Hindlimb muscle (tissue), 1 donor: ENCODE data around the gene ACBD4. TPM values are rescaled to one million over a fixed set of nuclear protein-coding genes. Genes with fewer than 3 reads are reported as not detected.
A peak's percentile ranks its signal among the peaks of the same experiment; 100 is the strongest.

Experiments used
- DNase-seq: peaks from one replicate; pipeline ENCODE4 v3.0.0-alpha.2; 2013
- polyA plus RNA-seq: library from polyadenylated mRNA; unstranded; fragments of 120-200 nt; gene quantifications from one replicate; pipeline ENCODE4 v1.2.1, GENCODE V29; 2013; ENCODE audit not compliant: insufficient read length

ACBD4 gene
- polyA plus RNA-seq, 1 donor = 5.7 TPM

DNA sequence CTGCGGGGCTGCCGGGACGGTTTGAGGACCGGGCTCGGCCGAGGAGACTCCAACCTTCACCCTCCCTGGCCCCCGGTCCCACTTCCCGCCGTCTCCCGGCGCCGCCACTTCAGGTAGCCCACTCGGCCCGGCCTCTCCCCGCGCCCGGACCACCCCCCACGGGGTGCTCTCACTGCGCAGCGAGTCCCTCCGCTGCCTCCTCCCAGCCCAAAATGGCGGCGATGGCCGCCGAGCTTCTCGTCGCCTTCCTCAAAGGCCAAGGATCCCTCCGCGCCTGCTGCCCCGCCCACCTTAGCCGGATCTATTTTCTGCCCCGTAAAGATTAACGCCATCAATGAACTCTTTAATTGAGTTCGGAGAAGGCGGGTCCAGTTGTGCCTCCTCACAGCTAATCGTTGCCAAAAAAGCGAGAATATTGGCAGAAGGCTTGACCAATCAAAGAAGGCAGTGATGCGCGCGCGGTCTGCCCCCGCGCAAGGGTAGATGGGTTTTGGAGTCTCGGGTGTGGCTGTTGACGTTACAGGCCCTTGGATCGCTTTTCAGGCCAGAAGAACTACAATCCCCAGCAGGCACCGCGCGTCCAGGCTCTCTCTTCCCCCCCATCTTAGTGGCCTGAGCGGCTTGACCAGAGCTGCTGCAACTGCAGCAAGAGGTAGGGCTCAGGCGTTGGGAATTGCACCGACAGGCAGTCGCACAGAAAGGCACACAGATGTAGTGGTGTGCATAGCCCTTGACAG lies 26.0 kb downstream of the ACBD4 start, which contains the start of gene HEXIM2:
Gene HEXIM2, plus strand, starts transcription at position 588 of the 737 bp plus-strand sequence. CDS start 919 bp downstream, outside the sequence.
- DNase-seq = peak; percentile 100

DNA sequence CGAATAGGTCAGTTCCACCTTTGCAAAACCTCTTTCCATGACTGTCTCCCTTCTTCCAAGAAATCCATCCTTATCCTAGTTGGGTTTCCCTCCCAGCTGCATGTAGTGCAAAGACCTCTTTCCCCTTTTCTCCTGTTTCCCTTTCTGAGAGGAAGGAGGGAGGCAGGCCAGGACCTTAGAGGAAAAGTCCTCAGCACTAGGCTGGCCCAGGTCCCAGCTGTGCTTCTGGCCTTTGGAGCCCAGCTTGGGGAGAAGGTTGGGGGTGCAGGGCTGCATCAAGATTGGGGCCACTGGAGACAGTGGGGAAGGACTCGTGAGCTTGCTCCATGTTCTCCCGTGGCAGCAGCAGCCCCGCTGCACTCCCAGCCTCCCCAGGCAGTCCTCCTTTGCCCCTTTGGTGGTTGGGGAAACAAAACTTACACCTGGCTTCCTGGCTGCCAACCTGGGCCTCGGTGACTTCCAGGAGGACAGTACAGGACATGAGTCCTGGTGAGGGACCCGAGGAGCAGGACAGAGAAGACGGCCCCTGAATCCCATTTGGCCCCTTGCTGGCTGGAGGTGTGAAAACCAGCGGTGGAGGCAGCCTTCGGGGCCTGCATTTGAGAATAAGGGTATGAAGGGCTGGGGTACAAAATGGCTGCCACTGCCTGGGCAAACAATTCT lies 26.7 kb downstream of the ACBD4 start:
- no peak for DNase-seq

DNA sequence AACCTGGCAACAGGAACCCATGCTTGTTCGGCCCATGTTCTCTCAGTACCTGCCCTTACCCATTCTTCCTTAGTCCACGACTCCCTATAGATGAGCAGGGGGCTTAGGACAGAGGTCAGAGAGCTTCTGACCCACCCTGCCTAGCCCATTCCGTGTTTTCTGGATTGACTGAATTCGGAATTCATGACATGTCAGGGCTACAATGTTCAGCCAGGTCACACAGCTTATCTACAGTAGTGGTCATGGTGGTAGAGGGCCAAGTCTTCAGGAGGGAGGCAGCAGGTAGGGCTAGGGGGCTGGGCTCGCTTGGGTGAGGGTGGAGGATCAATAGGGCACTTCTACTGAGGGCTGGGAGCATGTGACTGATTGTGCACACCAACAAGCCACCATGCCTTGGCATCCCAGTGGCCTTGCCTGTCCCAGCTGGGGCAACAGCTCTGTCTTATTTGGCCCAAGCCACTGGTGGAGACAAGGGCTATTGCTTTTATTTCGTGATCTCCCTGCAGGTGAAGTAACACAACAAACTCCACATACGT lies 29.3 kb downstream of the ACBD4 start:
- DNase-seq = no peak

DNA sequence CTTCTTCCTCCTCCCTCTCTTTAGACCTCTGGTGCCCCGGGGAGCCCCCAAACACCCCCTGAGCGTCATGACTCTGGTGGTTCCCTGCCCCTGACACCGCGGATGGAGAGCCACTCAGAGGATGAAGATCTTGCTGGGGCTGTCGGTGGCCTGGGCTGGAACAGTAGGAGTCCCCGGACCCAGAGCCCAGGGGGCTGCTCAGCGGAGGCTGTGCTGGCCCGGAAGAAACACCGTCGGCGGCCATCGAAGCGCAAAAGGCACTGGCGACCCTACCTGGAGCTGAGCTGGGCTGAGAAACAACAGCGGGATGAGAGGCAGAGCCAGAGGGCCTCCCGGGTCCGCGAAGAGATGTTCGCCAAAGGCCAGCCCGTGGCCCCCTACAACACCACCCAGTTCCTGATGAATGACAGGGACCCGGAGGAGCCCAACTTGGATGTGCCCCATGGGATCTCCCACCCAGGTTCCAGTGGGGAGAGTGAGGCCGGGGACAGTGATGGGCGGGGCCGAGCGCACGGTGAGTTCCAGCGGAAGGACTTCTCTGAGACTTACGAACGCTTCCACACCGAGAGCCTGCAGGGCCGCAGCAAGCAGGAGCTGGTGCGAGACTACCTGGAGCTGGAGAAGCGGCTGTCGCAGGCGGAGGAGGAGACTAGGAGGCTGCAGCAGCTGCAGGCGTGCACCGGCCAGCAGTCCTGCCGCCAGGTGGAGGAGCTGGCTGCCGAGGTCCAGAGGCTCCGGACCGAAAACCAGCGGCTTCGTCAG lies 33.7 kb downstream of the ACBD4 start:
- DNase-seq = no peak

DNA sequence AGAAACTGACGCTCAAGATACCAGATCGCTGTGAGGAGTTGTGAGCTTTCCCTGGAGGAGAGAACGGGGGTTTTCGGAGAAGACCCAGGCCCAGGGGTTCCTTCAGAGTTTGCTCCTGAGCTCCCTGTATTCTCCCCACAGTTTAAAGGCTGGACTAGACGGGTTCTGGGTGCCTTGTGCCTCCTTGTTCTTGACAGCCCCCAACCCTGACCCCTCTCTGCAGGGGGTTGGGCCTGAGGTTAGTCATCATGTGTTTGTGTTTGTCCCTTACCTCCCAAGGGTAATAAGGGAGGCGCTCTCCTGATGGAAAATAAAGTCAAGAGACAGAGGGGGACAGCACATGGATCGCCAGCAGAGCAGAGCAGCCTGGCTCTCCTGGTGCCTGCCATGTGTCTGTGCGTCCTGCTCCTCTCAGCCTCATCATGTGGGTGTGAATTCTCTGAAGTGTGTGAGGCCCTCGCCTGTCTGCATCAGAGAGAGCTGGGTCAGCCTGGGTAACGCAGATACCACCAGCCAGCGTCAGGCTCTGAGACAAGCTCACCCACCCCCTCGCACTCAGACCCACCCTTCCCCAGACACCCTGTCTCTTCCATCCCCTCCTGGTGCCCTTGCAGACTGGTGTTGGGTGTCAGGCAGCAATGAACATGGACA lies 34.9 kb downstream of the ACBD4 start:
- DNase-seq = no peak

GRCh38 chr17:45170931-45171337 lies 35.4 kb downstream of the ACBD4 start:
- peak; percentile 77 for DNase-seq

- DNase-seq = peak; percentile 78
These were observed 36.1 kb downstream of the ACBD4 start for GRCh38 chr17:45171338-45172231.

GRCh38 chr17:45172232-45172540 lies 36.7 kb downstream of the ACBD4 start:
- DNase-seq = no peak

GRCh38 chr17:45172541-45173286 lies 37.2 kb downstream of the ACBD4 start:
- peak; percentile 72 for DNase-seq

DNA sequence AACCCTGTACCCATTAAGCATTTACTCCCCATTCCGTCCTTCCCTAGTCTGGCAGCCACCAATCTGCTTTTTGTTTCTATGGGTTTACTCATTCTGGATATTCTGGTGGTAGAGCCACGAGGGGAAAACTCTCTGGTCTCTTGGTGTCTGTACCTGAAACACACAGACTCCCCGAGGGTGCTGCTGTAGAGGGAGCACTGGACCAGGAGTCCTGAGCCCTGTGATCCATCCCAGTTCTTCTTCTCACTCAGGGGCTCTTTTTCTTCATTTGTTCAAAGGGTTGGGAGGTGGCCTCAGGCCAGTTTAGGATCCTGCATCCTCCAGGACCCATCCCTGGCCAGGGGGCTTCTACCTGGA lies 40.2 kb downstream of the ACBD4 start:
- no peak for DNase-seq

GRCh38 chr17:45177563-45177962 lies 42.1 kb downstream of the ACBD4 start:
- no peak for DNase-seq

GRCh38 chr17:45184144-45184543 lies 48.7 kb downstream of the ACBD4 start:
- no peak for DNase-seq

GRCh38 chr17:45186801-45187354 lies 51.4 kb downstream of the ACBD4 start:
- DNase-seq = no peak

GRCh38 chr17:45189009-45189408 lies 53.5 kb downstream of the ACBD4 start:
- no peak for DNase-seq

- DNase-seq = no peak
These were observed 55.2 kb downstream of the ACBD4 start for GRCh38 chr17:45190503-45191255.
